NCI-H2107 (cell line): ENCODE results near the gene KDM8.
A peak's percentile ranks its signal among the peaks of the same experiment; 100 is the strongest.

Experiments used
- DNase-seq: peaks from one replicate; lab custom pipeline; 2025; lab: John Stamatoyannopoulos, UW

The KDM8 gene

GRCh38 chr16:27230562-27231001 lies 27.3 kb downstream of the KDM8 start:
- peak; percentile 38 for DNase-seq

- DNase-seq, result no peak
Measured at GRCh38 chr16:27231692-27232060, 28.4 kb downstream of the KDM8 start.

GRCh38 chr16:27232061-27232900 lies 29.0 kb downstream of the KDM8 start:
- DNase-seq, result no peak

GRCh38 chr16:27232901-27233625 lies 29.7 kb downstream of the KDM8 start:
- no peak for DNase-seq

GRCh38 chr16:27233731-27234130 lies 30.4 kb downstream of the KDM8 start:
- no peak for DNase-seq

- no peak for DNase-seq
Measured at GRCh38 chr16:27234171-27234570, 30.8 kb downstream of the KDM8 start.

- no peak for DNase-seq
Measured at GRCh38 chr16:27234603-27235002, 31.3 kb downstream of the KDM8 start.

- no peak for DNase-seq
Measured at GRCh38 chr16:27235055-27235937, 32.0 kb downstream of the KDM8 start.

GRCh38 chr16:27235938-27236245 lies 32.6 kb downstream of the KDM8 start:
- no peak for DNase-seq

GRCh38 chr16:27236635-27237218 lies 33.4 kb downstream of the KDM8 start:
- no peak for DNase-seq

GRCh38 chr16:27237219-27238015 lies 34.1 kb downstream of the KDM8 start:
- no peak for DNase-seq

- no peak for DNase-seq
Measured at GRCh38 chr16:27238016-27238587, 34.8 kb downstream of the KDM8 start.

GRCh38 chr16:27238591-27238990 lies 35.3 kb downstream of the KDM8 start:
- no peak for DNase-seq

- DNase-seq, result no peak
Measured at GRCh38 chr16:27239026-27239425, 35.7 kb downstream of the KDM8 start.

GRCh38 chr16:27239906-27240655 lies 36.8 kb downstream of the KDM8 start:
- DNase-seq, result no peak

- no peak for DNase-seq
Measured at GRCh38 chr16:27240948-27241531, 37.7 kb downstream of the KDM8 start.

- DNase-seq, result no peak
Measured at GRCh38 chr16:27241658-27242057, 38.3 kb downstream of the KDM8 start.

- no peak for DNase-seq
Measured at GRCh38 chr16:27242398-27242797, 39.1 kb downstream of the KDM8 start.

- DNase-seq, result no peak
Measured at GRCh38 chr16:27242868-27243590, 39.7 kb downstream of the KDM8 start.
